MM.1S (cell line): ENCODE measurements around the gene FRMD3.

Experiments
- EZH2phosphoT487 ChIP-seq: fragments of 300-600 bp; sonication (generic); IDR thresholded peaks from 2 replicates; pipeline ENCODE4 v1.6.1; 2018; ENCODE audit warnings: antibody characterized with exemption, low read length
- TF ChIP-seq, protein P1 (sequence below): fragments of 300-600 bp; sonication (generic); IDR thresholded peaks from 2 replicates; pipeline ENCODE4 v1.5.1; 2016; ENCODE audit warnings: antibody characterized with exemption, low read length, mixed read lengths

DNA sequence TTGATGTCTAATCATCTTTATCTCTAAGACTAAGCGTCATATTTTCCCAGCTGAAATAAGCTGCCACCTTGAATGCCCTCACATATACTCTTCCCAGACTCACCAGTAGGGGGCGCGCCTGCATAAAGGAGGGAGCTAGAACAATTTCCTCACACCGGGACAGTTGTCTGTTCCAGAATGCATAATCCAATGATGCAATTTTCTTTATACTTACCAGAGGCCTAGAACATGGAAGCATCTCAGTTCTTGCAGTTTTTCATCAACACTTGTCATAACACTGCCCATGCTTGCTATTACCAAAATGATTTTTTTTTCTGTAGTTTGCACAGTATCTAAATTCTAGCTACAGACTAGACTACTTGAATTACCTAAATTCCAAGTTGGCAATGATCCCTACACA is 203.9 kb downstream of the FRMD3 start:
- TF ChIP-seq, protein P1, sequence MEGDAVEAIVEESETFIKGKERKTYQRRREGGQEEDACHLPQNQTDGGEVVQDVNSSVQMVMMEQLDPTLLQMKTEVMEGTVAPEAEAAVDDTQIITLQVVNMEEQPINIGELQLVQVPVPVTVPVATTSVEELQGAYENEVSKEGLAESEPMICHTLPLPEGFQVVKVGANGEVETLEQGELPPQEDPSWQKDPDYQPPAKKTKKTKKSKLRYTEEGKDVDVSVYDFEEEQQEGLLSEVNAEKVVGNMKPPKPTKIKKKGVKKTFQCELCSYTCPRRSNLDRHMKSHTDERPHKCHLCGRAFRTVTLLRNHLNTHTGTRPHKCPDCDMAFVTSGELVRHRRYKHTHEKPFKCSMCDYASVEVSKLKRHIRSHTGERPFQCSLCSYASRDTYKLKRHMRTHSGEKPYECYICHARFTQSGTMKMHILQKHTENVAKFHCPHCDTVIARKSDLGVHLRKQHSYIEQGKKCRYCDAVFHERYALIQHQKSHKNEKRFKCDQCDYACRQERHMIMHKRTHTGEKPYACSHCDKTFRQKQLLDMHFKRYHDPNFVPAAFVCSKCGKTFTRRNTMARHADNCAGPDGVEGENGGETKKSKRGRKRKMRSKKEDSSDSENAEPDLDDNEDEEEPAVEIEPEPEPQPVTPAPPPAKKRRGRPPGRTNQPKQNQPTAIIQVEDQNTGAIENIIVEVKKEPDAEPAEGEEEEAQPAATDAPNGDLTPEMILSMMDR = peak; percentile 93
- TF ChIP-seq EZH2phosphoT487 = no peak
